Measurements from ENCODE around the gene TANGO6.

GRCh38 chr16:68850481-68850880, 7.2 kb downstream of the TANGO6 start:
- TF ChIP-seq FOXA1 (IDR thresholded peaks at IDR 0.05) (no peak), HDGF (IDR thresholded peaks at IDR 0.05; ENCODE audit: borderline replicate concordance) (no peak), ELF4 (IDR thresholded peaks at IDR 0.05) (no peak), NFRKB (IDR thresholded peaks at IDR 0.05) (no peak), SUZ12 (IDR thresholded peaks at IDR 0.05) (no peak), ZNF384 (IDR thresholded peaks at IDR 0.05) (no peak), PKNOX1 (IDR thresholded peaks at IDR 0.05) (no peak), ARNT (IDR thresholded peaks at IDR 0.05) (no peak), TARDBP (IDR thresholded peaks at IDR 0.05) (no peak), CTBP1 (IDR thresholded peaks at IDR 0.05; ENCODE audit: borderline replicate concordance) (no peak), SP1 (IDR thresholded peaks at IDR 0.05) (no peak), LEF1 (IDR thresholded peaks at IDR 0.05; ENCODE audit: borderline replicate concordance) (no peak), BHLHE40 (IDR thresholded peaks at IDR 0.05; ENCODE audit: borderline replicate concordance) (no peak), FOXK2 (IDR thresholded peaks at IDR 0.05) (no peak)
